NCI-H526 (cell line): Measurements from ENCODE around the gene STK38.
A peak's percentile ranks its signal among the peaks of the same experiment; 100 is the strongest.

Experiments used
- DNase-seq, 2 experiments: peaks; one replicate each; lab custom pipeline; 2025; lab: John Stamatoyannopoulos, UW

STK38 gene

GRCh38 chr6:36563928-36564284 is 16.6 kb upstream of the STK38 start:
- no peak for DNase-seq

- DNase-seq: no peak
These were observed 16.1 kb upstream of the STK38 start for GRCh38 chr6:36563237-36563927.

- no peak for DNase-seq
These were observed 13.5 kb upstream of the STK38 start for GRCh38 chr6:36560822-36561221.

- peak; percentile 18 to 39 for DNase-seq
These were observed 11.9 kb upstream of the STK38 start for GRCh38 chr6:36559011-36559793.

GRCh38 chr6:36556281-36556680 is 9.0 kb upstream of the STK38 start:
- peak in 1 of 2 experiments; percentile 39 for DNase-seq

DNA sequence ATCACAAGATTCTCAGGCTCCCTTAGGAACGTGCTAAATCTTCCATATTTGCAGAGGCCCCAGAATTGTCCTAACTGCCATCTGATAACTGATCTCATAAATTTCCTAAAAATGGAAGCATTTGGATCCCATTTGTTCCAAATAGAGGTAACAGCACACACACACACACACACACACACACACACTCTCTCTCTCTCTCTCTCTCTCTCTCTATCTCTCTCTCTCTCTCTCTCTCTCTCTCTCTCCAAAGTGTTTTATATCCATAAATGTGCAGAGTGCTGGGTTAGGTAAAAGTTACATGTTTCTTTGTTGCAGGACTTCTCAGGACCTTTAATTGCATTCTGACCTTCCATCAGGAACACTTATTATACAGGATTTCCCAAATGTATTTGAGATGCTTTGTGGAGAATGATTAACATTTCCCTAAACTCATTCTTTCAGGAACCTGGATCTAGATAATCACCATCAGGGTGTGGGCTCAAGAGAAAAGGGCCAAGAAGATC is 8.5 kb upstream of the STK38 start:
- peak; percentile 26 to 30 for DNase-seq

GRCh38 chr6:36550473-36551000 is 3.3 kb upstream of the STK38 start:
- DNase-seq: peak; percentile 95 to 96

- DNase-seq: no peak
These were observed 1.1 kb upstream of the STK38 start for GRCh38 chr6:36548401-36548743.

GRCh38 chr6:36547646-36548400 is 544 bp upstream of the STK38 start:
- no peak for DNase-seq

DNA sequence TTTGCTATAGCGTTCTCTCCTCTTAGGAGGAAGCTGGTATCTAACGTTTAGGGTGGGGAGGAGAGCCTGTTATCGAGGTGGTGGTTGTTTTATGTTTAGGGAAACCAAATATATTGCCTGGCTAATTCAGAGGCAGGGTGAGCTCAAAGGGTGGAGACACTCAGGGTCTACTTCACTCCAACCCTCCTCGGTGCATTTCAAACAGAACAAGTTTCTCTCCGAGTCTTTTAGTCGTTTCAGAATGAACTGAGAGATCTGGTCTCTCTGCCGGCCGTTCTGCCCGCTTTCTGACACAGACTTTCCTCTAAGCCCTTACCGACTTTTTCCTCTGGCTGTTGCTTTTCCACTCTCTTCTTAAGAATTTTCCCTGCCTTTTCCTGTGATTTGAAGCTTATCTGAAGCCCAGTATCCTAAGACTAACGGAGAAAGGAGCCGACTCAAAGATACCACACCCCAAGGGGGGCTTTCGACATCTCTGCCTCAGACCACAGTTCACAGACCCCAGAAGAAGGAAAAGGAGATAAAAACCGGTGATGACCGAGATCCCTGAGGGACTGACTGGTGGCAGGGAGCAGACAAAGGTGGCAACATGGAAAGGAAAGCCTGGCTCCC is 865 bp downstream of the STK38 start:
- DNase-seq: peak; percentile 12 to 60

- no peak for DNase-seq
These were observed 1.4 kb downstream of the STK38 start for GRCh38 chr6:36545767-36546307.

GRCh38 chr6:36544228-36544627 is 3.1 kb downstream of the STK38 start:
- DNase-seq: no peak

- no peak for DNase-seq
These were observed 5.2 kb downstream of the STK38 start for GRCh38 chr6:36542041-36542440.

DNA sequence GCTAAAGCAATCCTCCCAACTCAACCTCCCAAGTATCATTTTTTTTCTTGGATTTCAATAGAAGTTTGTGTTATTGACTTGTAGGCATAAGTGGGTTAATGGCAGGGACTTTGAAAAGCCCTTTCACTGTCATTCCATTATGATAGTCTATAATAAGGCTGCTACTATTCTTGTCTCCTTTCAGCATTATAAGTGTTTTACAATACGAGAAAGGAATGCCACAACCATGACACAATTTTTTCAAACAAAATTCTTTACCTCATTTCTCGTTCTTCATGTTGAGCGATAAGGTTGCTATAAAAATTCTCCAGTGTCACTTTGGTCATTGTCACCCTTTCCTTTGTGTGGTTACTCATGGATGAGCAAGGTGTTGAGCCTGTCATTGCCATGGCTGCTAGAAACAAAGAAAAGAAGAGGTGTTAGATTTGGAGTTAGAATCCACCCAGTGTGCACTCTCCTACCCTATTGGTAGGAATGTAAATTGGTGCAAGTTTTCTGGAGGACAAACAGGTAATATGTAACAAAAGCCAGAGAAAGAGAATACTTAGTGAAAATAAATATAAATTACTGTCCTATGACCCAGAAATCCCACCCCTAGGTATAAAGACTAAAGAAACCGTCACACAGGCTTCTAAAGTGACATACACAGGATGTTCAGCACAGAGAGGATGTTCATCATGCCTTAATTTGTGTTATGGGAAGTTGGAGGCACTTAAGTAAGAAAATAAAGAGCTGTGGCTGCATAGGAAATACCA is 7.3 kb downstream of the STK38 start:
- no peak for DNase-seq

- no peak for DNase-seq
These were observed 10.3 kb downstream of the STK38 start for GRCh38 chr6:36536873-36537547.

DNA sequence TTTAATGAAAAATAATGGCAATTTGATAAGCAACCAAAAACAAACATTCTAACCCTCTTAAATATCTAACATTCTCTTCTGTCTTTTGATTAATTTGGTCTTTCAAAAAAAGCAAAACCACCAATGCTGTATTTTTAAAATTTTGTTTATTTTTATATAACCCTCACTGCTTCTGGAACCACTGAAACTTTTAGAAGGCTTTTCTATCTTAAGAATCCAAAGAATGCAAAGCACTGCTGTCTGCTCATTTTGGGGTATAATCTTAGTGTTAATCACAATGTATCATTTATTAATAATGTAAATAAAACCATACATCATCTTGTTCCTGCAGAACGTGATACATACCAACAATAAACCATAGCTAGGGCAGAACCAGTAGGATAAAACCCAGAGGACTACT is 14.0 kb downstream of the STK38 start:
- DNase-seq: no peak

- DNase-seq: no peak
These were observed 21.2 kb downstream of the STK38 start for GRCh38 chr6:36526066-36526465.

DNA sequence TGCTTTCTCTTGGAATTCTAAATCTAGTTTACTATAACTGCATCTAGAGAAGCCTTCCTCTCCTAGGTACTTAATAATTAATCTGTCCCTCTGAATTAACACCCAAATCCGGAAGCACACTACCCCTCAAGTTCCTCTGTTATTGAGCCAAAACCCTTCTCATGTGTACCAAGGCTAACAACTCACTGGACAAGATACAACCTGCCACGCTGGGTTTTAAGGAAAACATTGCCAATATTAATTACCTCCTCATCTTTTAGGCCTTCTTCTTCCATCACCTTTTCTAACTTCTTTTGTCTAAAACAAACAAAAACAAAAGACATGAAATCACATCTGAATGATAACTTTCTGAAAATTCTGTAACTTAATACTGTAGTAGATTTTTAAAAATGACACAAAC is 21.9 kb downstream of the STK38 start:
- DNase-seq: no peak

GRCh38 chr6:36524871-36525270 is 22.4 kb downstream of the STK38 start:
- no peak for DNase-seq

DNA sequence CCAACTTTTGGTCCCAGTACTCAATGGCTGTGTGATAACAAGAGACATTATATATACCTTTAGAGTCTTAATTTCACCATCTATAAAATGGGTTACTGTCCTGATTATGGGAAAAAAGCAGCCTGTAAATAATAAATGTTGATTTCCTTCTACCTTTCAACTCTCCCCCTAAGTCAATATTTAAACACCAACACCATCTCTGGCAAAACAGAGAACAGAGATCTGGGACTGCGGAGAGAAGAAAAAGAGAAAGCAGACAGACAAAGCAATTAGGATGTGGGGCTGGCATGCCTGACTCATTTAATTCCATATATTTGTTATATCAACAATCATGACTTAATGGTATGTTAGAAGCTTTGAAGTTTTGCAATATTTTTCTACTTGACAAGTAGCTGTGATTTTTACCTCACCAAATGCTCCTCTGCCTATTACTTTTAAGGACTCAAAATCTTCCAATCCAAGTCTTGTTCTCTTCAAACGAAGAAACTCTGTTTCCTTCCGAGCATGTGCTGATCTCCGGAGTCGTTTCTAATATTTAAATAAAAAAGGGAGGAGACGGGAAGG is 23.3 kb downstream of the STK38 start:
- DNase-seq: no peak
